GM21515 (cell line): ENCODE data around the gene FARP1.

ENCODE experiments used
- ATAC-seq: cut with Tn5 transposase; IDR thresholded peaks from one replicate; pipeline ENCODE4 v1.9.1; 2021; ENCODE audit not compliant: unreplicated experiment

FARP1 gene, protein sequence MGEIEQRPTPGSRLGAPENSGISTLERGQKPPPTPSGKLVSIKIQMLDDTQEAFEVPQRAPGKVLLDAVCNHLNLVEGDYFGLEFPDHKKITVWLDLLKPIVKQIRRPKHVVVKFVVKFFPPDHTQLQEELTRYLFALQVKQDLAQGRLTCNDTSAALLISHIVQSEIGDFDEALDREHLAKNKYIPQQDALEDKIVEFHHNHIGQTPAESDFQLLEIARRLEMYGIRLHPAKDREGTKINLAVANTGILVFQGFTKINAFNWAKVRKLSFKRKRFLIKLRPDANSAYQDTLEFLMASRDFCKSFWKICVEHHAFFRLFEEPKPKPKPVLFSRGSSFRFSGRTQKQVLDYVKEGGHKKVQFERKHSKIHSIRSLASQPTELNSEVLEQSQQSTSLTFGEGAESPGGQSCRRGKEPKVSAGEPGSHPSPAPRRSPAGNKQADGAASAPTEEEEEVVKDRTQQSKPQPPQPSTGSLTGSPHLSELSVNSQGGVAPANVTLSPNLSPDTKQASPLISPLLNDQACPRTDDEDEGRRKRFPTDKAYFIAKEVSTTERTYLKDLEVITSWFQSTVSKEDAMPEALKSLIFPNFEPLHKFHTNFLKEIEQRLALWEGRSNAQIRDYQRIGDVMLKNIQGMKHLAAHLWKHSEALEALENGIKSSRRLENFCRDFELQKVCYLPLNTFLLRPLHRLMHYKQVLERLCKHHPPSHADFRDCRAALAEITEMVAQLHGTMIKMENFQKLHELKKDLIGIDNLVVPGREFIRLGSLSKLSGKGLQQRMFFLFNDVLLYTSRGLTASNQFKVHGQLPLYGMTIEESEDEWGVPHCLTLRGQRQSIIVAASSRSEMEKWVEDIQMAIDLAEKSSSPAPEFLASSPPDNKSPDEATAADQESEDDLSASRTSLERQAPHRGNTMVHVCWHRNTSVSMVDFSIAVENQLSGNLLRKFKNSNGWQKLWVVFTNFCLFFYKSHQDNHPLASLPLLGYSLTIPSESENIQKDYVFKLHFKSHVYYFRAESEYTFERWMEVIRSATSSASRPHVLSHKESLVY

GRCh38 chr13:98142380-98143156 lies at the start of gene FARP1:
FARP1 (plus strand) TSS chr13:98143094; CDS start chr13:98213243, 70,149 bp downstream.
- ATAC-seq: peak; percentile 75

DNA sequence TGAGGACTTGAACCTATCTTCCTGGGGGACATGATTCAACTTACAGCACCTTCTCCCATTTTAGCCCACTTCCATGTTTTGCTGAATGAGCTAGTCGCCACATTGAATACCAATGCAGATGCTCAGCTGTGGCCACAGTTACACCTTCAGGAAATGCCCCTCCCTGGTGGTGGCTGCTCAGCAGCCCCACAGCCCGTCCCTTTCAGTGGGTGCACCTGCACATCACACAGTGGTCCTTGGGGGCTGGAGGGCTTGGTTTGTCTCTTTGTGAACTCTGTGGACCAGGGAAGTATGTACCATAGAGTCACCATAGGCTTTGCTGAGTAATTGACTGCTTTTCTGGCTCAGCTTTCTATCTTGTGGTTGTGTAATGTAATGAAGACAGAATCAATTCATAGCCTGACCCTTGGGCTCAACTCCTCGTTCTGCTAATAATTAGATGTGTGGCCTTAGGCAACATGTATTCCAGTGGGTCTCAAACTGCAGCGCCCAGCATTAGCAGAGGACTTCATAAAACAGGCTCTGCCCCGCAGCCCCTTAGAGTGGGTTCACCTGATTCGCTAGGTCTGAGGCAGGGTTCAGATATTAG lies 48.1 kb upstream of the FARP1 start:
- ATAC-seq: no peak

- no peak for ATAC-seq
Measured at GRCh38 chr13:98096059-98096458, 46.8 kb upstream of the FARP1 start.

DNA sequence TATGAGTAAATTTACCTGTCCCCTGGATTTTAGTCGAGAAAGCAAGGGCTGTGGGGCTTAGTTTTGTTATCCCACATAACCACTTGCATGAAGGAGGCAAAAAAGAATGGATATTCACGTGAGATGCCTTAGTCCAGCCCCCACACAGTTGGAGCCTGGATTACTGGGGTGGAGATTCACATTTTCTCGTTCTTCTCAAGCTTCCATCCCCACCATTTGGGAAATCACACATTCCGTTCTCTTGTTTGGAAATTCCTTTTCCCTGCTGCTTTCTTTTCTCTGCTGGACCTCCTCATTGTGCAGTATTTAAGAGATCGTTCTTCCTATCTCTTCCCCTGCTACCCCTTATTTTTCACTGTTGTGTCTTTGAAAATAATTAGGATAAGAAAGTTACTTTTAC lies 45.1 kb upstream of the FARP1 start:
- ATAC-seq: no peak

DNA sequence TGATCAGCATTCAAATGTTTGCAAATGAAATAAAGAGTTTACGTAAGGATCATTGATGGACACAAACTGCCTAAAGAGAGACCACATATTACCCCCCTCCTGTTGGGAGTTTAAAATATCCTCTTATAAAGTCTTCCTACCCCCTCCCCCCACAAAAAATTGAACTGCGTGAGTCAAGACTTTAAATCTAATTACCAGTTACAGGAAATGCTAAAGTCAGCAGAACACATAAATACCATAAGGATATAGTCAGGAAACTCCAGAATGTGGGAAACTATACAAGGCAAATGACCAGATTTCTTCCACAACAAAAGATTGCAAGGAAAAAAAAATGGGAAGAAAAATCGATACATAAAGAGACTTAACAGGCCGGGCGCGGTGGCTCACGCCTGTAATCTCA lies 44.4 kb upstream of the FARP1 start:
- ATAC-seq: no peak

- ATAC-seq: no peak
Measured at GRCh38 chr13:98099627-98100026, 43.3 kb upstream of the FARP1 start.

DNA sequence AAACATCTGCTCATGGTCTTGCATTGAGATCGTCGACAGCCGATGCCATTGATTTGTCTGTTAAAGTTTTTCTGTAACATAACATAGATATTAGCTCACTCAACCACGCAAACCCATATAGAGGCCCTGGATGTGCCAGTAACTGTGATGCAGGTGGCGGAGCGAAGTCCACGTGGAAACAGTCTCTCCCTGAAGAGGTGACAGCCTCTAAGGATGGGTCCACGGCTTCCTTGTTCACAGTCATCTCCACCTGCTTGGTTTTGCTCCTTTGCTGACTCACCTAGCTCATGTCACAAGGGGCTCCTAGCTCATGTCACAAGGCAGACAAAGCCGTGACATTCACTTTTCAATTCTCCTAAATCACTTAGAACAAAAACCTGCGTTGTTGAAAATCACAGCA lies 42.4 kb upstream of the FARP1 start:
- ATAC-seq: no peak

GRCh38 chr13:98103531-98103930 lies 39.4 kb upstream of the FARP1 start:
- no peak for ATAC-seq

DNA sequence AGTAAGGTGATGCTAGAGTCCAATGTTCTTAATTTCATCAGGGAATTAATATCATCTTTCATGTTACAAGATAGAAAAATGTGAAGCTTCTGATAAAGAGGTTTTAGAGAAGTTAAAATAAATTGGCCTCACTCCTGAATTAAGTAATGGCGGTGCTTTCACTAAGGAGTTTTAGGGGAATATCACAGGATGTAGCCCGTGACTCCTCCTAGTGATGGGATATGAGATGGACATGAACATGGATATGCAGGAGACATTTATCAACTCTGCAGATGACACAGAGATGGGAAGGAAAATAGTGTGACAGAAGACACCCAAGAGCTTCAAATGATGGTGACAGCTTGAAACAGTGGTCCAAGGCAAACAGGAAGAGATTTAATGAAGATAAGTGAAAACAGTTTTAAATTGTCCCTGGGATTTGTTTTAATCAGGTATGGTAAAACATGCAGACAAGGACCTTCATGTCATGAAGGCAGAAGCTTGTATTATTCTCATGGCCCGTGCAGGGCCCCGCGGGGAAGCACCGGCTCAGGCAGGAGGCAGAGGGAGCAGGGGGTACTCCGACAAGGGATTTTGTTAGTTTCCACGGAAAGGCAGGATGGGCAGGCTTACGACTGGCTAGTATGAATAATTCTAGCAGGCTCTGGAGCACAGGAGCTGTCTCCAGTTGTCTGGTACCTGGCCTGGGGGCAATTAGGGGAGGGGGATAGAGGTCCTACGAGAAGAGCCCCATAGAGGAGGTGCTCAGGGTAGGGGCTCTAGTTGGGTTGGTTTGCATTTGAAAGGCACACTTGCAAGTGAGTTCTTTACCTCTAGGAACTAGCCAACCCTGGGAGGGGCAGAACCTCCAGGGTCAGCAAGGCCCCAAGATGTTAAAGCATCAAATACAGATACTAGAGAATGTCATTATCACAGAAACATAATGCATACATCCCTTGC lies 38.7 kb upstream of the FARP1 start:
- ATAC-seq: no peak

DNA sequence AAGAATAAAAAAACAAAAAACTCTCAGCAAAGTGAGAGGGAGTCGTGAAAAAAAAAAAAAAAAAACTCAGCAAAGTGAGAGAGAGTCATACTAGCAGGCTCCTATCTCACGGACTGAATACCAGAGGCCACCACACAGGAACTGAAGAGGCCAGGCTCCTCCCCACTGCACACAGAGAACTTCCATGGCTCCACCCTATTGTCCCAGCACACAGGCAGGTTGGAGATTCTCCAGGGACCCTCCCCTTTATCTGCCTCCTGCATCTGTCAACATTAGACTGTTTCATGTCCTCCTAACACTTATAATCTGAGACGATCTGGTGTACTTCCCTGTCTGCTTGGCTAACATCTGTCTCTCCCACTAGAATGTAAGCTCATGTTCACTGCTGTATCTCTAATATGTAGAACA lies 37.0 kb upstream of the FARP1 start:
- no peak for ATAC-seq

DNA sequence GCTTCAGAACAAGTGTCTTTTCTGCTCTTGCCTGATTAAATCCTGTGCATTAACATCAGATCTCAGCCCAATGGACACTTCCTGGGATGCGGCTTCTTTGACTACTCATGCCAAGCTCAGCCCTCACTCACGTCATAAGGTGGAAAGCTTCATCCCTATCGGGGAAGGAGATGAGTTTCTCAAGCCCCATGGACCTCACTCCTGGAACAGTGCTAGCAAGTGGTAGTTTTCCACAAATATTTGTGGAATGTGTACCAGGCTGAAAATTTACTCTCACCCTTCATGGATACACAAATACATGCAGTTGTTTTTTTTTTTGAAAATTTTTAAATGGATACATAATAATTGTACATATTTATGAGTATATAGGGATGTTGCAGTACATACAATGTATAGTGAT lies 34.6 kb upstream of the FARP1 start:
- no peak for ATAC-seq

GRCh38 chr13:98109226-98109853 lies 33.6 kb upstream of the FARP1 start:
- ATAC-seq: no peak

- no peak for ATAC-seq
Measured at GRCh38 chr13:98110749-98111148, 32.1 kb upstream of the FARP1 start.

GRCh38 chr13:98111168-98112098 lies 31.5 kb upstream of the FARP1 start:
- ATAC-seq: no peak

DNA sequence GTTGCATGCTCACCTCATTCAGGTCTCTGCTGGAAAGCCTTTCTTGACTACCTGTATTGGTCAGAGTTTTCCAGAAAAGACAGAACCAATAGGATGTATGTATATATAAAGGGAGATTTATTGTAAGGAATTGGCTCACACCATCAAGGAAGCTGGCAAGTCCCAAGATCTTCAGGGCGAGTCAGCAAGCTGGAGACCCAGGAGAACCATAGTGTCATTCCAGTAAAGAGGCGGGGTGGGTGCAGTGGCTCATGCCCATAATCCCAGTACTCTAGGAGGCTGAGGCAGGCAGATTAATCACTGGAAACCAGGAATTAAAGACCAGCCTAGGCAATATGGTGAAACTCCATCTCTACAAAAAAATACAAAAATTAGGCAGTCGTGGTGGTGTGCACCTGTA lies 30.4 kb upstream of the FARP1 start:
- no peak for ATAC-seq

- ATAC-seq: no peak
Measured at GRCh38 chr13:98118865-98119264, 24.0 kb upstream of the FARP1 start.

- no peak for ATAC-seq
Measured at GRCh38 chr13:98123176-98123575, 19.7 kb upstream of the FARP1 start.
